DMS53 (cell line): ENCODE measurements around the gene C9orf72.
A peak's percentile ranks its signal among the peaks of the same experiment; 100 is the strongest.

Experiments used
- DNase-seq: peaks from one replicate; lab custom pipeline; 2025; lab: John Stamatoyannopoulos, UW

Gene C9orf72

DNA sequence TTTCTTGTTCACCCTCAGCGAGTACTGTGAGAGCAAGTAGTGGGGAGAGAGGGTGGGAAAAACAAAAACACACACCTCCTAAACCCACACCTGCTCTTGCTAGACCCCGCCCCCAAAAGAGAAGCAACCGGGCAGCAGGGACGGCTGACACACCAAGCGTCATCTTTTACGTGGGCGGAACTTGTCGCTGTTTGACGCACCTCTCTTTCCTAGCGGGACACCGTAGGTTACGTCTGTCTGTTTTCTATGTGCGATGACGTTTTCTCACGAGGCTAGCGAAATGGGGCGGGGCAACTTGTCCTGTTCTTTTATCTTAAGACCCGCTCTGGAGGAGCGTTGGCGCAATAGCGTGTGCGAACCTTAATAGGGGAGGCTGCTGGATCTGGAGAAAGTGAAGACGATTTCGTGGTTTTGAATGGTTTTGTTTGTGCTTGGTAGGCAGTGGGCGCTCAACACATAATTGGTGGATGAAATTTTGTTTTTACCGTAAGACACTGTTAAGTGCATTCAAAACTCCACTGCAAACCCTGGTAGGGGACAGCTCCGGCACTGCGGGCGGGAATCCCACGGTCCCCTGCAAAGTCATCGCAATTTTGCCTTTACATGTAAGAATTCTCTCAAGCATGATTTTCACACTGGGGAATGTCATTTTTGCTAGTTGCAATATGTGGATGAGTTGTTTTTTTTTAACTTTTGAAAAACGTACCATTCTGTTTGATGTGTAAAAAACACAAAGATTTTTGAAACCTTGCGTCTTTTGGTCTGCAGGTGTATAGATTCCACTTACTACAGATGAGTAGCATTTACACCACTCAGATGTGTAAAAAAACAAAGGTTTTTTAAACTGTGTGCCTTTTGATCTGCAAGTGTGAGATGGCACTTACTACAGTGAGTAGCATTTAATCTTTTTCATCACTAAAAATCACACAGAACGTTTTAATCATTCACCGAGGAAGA lies 631 bp upstream of the C9orf72 start:
- peak; percentile 99 for DNase-seq

DNA sequence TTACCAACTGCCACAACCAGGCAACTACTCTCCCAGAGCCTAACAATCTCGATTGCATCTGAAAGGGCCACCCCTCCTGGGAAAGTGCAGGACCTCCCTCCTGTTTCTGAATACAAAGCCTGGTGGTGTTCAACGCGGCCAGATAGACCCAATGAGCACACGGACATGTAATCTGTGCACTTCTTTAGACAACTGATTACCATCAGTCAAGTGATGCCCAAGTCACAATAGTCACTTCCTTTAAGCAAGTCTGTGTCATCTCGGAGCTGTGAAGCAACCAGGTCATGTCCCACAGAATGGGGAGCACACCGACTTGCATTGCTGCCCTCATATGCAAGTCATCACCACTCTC lies 739 bp downstream of the C9orf72 start:
- peak; percentile 61 for DNase-seq

DNA sequence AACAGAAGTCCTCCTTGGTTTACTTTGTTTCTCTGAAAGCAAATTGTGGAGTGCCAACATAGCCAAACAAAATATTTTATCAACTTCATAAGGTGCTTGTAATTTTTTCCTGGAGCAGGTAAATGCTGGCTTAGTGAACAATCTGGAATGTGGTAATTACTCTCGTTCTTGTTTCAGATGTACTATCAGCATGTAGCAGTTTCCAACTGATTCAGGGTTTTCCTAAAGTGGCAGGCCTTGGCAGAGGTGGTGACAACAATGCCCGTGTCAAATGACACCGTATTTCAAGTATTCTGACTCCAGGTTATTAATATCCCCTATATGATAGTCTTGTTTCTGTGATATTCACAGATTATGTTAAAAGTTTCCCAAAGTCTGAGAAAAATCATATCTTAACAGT lies 1.2 kb downstream of the C9orf72 start:
- no peak for DNase-seq

- no peak for DNase-seq
Observed at GRCh38 chr9:27571011-27571410, 2.3 kb downstream of the C9orf72 start.

- peak; percentile 50 for DNase-seq
Observed at GRCh38 chr9:27569406-27569805, 3.9 kb downstream of the C9orf72 start.

- DNase-seq: no peak
Observed at GRCh38 chr9:27566118-27566517, 7.2 kb downstream of the C9orf72 start.

- no peak for DNase-seq
Observed at GRCh38 chr9:27565696-27566095, 7.6 kb downstream of the C9orf72 start.

DNA sequence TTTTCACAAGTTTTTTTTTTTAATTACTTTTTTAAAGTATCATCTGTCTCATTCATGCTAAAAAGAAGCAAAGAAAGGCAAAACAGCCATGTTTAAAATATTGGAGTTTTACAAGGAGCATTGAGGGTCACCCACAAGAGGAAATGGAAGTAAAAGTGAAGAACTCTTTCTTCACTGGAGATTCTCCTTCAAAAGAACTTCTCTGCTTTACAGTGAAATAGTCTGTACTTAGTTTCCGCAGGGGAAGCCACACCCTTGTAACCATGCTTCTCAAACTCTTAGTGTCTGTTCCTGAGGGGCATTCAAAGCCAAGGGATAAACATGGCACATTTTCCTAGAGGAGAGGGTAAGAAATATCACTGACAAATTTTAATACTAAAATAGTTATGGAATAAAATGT lies 8.6 kb downstream of the C9orf72 start:
- DNase-seq: no peak

DNA sequence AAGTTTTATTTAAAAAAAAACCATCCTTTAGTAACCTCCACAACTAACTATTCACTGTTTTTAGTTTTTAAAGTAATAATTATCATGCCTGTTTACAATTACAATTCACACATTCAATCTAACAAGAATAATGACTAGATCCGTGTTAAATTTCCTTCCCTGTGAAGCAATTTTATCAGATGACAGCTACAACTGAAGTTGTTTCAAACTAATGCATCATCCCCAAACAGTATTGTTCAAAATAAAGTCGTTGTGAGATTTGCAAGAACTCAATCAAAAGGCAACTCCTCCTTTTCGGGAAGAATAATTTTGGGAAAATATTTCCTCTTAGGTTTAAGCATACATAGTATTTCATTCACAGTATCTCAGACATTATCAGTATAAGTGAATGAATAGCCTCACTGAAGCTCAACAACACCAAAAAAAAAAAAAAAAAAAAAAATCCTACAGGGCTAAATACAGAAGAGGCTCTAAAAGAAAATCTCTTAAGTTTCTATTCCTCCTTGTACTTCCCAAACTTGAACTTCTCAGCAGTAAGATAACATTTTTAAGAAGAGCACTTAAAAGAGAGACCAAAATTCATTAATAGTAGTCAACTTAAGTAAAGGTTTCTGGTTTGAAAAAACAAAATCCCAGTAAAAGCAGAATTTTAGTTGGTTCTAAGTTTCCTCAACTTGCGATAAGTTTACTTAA lies 9.4 kb downstream of the C9orf72 start:
- DNase-seq: no peak

DNA sequence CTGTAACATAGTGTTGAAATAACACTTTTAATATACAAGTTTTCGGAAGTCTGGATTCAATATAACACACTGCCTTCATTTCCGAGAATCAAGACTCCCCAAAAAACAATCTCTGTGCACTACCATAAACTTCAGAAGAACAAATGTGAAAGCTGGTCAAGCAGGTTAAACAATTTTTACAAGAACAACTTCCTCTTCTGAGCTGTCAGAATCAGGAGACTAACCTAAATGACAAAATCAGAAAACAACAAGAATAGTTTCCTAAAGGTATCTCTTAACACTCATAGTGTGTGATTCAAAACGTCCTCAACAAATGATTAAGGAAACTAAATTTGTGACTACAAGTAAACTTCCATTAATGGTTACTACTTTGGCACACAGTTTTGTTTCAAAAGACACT lies 11.6 kb downstream of the C9orf72 start:
- no peak for DNase-seq

- no peak for DNase-seq
Observed at GRCh38 chr9:27560457-27560856, 12.8 kb downstream of the C9orf72 start.

GRCh38 chr9:27558307-27558706 lies 15.0 kb downstream of the C9orf72 start:
- no peak for DNase-seq

DNA sequence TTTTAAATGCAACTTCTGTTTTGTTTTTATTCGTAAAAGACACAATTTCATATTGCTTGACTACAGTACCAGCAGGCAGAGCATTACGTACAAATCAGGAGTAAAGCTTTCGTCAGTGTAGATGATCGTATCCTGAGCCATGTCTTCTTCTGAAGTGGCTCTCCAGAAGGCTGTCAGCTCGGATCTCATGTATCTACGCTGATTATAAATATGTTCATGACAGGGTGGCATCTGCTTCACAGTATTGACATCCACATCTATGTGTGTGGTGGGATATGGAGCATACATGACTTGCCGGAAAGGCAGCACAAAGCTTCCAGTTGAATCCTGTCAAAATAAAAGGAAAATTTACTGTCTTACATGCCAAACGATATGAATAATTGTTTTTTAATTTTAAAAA lies 16.8 kb downstream of the C9orf72 start:
- no peak for DNase-seq

- DNase-seq: no peak
Observed at GRCh38 chr9:27554712-27555111, 18.6 kb downstream of the C9orf72 start.

- DNase-seq: no peak
Observed at GRCh38 chr9:27549196-27549755, 24.0 kb downstream of the C9orf72 start.

- DNase-seq: peak; percentile 57
Observed at GRCh38 chr9:27548055-27548741, 25.1 kb downstream of the C9orf72 start.

DNA sequence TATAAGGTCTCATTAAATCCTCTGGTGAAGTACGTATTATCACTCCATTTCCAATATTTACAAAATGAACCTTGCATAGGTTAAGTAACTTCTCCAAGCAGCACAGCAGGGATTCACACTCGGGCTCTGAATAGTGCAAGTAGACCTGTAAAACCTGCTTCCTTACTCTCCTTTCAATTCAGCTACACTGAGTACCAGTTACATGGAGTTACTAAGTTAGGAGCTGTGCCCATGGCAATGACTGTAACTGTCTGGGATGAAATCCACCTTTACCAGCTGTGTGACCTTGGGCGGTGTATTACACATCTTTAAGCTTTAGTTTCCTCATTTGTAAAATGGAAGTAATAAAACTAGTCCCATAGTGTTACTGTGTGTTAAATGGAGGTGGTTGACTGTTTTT lies 27.8 kb downstream of the C9orf72 start:
- no peak for DNase-seq

DNA sequence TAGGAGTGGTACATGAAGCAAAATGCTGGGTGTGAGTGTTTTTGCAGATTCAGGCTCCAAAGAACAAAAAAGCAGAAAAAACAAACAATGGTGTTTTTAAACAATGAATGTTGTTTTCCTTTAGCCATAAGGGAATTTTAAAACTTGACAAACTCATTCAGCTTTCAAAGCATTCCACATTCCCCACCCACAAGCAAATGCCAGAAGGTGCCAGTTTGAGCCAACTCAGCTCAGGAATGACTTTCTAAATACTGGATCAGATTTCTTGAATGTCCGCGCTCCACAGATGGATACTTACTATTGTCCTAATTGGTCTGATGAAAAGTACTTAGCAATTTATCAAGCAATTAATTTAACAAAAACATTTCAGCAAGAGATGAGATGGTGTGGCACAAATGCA lies 30.8 kb downstream of the C9orf72 start:
- no peak for DNase-seq

DNA sequence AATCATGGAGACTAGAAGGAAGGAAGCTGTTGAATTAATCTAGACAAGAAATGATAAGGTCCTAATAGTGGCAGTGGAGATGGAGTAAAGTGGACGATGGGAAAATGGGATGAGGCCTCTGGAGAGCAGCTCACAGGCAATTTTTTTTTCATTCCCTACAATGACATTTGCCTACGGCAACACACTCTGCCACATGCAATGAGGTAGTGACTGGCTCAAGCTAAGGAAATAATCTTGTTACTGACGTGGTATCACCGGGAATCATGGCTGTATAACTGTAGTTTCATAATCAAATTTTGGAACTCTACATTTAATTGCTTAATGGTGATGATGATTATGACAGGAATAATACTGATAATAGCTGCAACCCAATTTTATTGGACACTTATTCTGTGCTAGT lies 31.5 kb downstream of the C9orf72 start:
- no peak for DNase-seq

DNA sequence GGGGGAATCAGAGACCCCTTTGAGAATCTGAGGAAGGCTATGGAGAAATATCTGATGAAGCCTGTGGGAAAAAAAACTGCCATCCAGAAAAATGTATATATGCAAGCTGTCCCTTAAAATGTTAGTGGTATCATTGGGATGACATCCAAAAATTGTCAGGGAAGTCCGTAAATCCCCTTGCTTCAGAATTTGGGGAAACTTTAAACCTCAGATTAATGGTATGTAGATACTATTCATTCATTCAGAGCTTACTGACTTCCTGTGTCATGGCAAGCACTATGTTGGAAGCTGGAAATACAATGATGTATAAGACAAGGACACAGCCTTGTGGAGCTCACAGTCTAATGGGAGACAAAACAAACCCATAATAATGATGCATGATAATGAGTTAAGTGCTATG lies 32.8 kb downstream of the C9orf72 start:
- DNase-seq: no peak

- DNase-seq: peak; percentile 4
Observed at GRCh38 chr9:27539479-27540441, 33.5 kb downstream of the C9orf72 start.
